HepG2 (cell line): ENCODE data around the gene VAC14. TPM values are rescaled to one million over a fixed set of nuclear protein-coding genes. Genes with fewer than 3 reads are reported as not detected.

ENCODE experiments used
- BCL6 ChIP-seq: IDR thresholded peaks from 2 replicates; pipeline ENCODE4 v1.6.1; 2016; ENCODE audit warnings: missing genetic modification reagents, missing compliant biosample characterization
- CEBPZ ChIP-seq: IDR thresholded peaks from 2 replicates; pipeline ENCODE4 v1.6.1; 2012; ENCODE audit warnings: low read length, improper control_type of control experiment
- HNRNPLL ChIP-seq: fragments of 200-400 bp; formaldehyde crosslinking; IDR thresholded peaks from 2 replicates; pipeline ENCODE4 v1.6.1; 2017; ENCODE audit warnings: mild to moderate bottlenecking, low read depth, low read length; ENCODE audit not compliant: poor library complexity, severe bottlenecking
- JUN ChIP-seq: sonication (generic); formaldehyde crosslinking; IDR thresholded peaks from 2 replicates; pipeline ENCODE4 v1.4.0; 2020; ENCODE audit warnings: mild to moderate bottlenecking, missing genetic modification reagents
- NFIB ChIP-seq: sonication (generic); formaldehyde crosslinking; IDR thresholded peaks from 2 replicates; pipeline ENCODE4 v1.9.0; 2021; ENCODE audit warnings: missing genetic modification reagents, mild to moderate bottlenecking, borderline replicate concordance
- PHF21A ChIP-seq: sonication (generic); formaldehyde crosslinking; IDR thresholded peaks from 2 replicates; pipeline ENCODE4 v1.5.0; 2020; ENCODE audit warnings: mild to moderate bottlenecking, missing genetic modification reagents
- SOX6 ChIP-seq, 2 experiments: fragments of 450-650 bp in 1 of 2; sonication (generic) in 1 of 2; formaldehyde crosslinking in 1 of 2; IDR thresholded peaks; 2 replicates each; pipeline versions ENCODE4 v1.4.0 to v1.6.1; 2017 to 2020; ENCODE audit warnings: antibody characterized with exemption in 1 of 2, mild to moderate bottlenecking in 1 of 2, missing genetic modification reagents in 1 of 2
- TEAD2 ChIP-seq: sonication (generic); formaldehyde crosslinking; IDR thresholded peaks from 2 replicates; pipeline ENCODE4 v1.9.0; 2021; ENCODE audit warnings: missing genetic modification reagents
- ZNF275 ChIP-seq: sonication (generic); formaldehyde crosslinking; IDR thresholded peaks from 2 replicates; pipeline ENCODE4 v1.8.0; 2022; ENCODE audit warnings: missing genetic modification reagents, mild to moderate bottlenecking, inconsistent platforms, borderline replicate concordance
- ZNF318 ChIP-seq: sonication (generic); formaldehyde crosslinking; IDR thresholded peaks from 2 replicates; pipeline ENCODE4 v1.4.0; 2020; ENCODE audit warnings: mild to moderate bottlenecking, missing genetic modification reagents
- ZNF431 ChIP-seq: sonication (generic); formaldehyde crosslinking; IDR thresholded peaks from 2 replicates; pipeline ENCODE4 v1.9.0; 2022; ENCODE audit warnings: missing genetic modification reagents, low read depth, mild to moderate bottlenecking, borderline replicate concordance
- polyA plus RNA-seq, 8 experiments: library from polyadenylated mRNA; depleted of rRNA in 3 of 8; stranded (reverse) in 7 of 8; unstranded in 1 of 8; fragments of >200 nt; fragmentation: Illumina TruSeq in 4 of 8; extraction: Trizol in 4 of 8; gene quantifications; 2 replicates each; pipeline versions ENCODE4 v1.2.1 to v1.2.3, GENCODE V29; 2011 to 2016; ENCODE audit warnings: low read depth in 4 of 8, missing spikeins in 1 of 8, mixed read lengths in 1 of 8; ENCODE audit not compliant: insufficient read depth in 1 of 8
- total RNA-seq, 5 experiments: library from RNA; depleted of rRNA; stranded (reverse); fragments of >200 nt; fragmentation: Illumina TruSeq; extraction: Trizol; gene quantifications; 2 replicates each; pipeline ENCODE4 v1.2.3, GENCODE V29; 2016; ENCODE audit warnings: low read depth in 1 of 5

The VAC14 gene
- total and polyA plus RNA-seq, 2 of the 13 experiments (the other 11 are each of a cell fraction or from before 2014, with no cell fraction given), result 23.5 to 24.6 TPM

GRCh38 chr16:70683146-70683944 lies 117.6 kb downstream of the VAC14 start (continued):
- TF ChIP-seq ZNF318 (CRISPR knock-in tag) (no peak; the same call in 1 of the 2 replicates), ZNF431 (no peak), CEBPZ (no peak), PHF21A (CRISPR knock-in tag) (peak; percentile 71; the same call in 1 of the 2 replicates), JUN (CRISPR knock-in tag) (no peak), SOX6 (IDR thresholded peaks at IDR 0.05) (no peak), SOX6 (CRISPR knock-in tag; IDR thresholded peaks at IDR 0.05) (peak; percentile 71), ZNF275 (CRISPR knock-in tag) (no peak), BCL6 (CRISPR knock-in tag) (no peak; the same call in 1 of the 2 replicates), NFIB (CRISPR knock-in tag) (no peak), TEAD2 (CRISPR knock-in tag) (no peak), HNRNPLL (peak; percentile 49)
